Measurements from ENCODE around the gene RPS15.

The RPS15 gene

GRCh38 chr19:1440418-1440801, 2.2 kb downstream of the RPS15 start:
- no peaks in the 10 kb centered on the region for H3K9me3 ChIP-seq (replicated peaks in 1 of 11)
- peak overlapping the region in 9 of 10 experiments; percentile 77 to 98 (median 91); a peak in 16 of 20 replicates for H3K4me3 ChIP-seq
- peaks cover 66 to 87% (median 78%) of the 10 kb centered on the region in 10 experiments for H3K4me1 ChIP-seq
- peak overlapping the region; percentile 96 to 100 (median 99); a peak in 20 of 22 replicates for H3K9ac ChIP-seq
- no peak for TF ChIP-seq Cebpa-rat (IDR thresholded peaks at IDR 0.05)
- peak overlapping the region; percentile 95 to 99 (median 98) for H3K4me2 ChIP-seq
- peak overlapping the region in 2 of 11 experiments; percentile 15 to 98; a peak in 2 of 22 replicates for H3K27ac ChIP-seq
- peaks cover 2 to 9% (median 4%) of the 10 kb centered on the region in 11 experiments for H3K27me3 ChIP-seq
- peaks cover 59 to 97% (median 90%) of the 10 kb centered on the region in 11 experiments for H4K20me1 ChIP-seq
- peaks cover 39 to 56% (median 50%) of the 10 kb centered on the region in 11 experiments for H3K36me3 ChIP-seq

GRCh38 chr19:1441022-1441426, 2.8 kb downstream of the RPS15 start:
- Histone ChIP-seq H3K9me3 (replicated peaks in 1 of 11) (no peaks in the 10 kb centered on the region), H3K36me3 (peaks cover 34 to 49% (median 44%) of the 10 kb centered on the region in 11 experiments), H3K4me3 (peak overlapping the region in 4 of 10 experiments; percentile 0 to 97 (median 52); a peak in 4 of 20 replicates), H4K20me1 (peaks cover 56 to 97% (median 90%) of the 10 kb centered on the region in 11 experiments), H3K9ac (peak overlapping the region; percentile 96 to 100 (median 99); a peak in 19 of 22 replicates), H3K27me3 (peaks cover 9 to 15% (median 10%) of the 10 kb centered on the region in 11 experiments), H3K4me2 (peak overlapping the region; percentile 95 to 99 (median 98); a peak in 21 of 22 replicates), H3K4me1 (peaks cover 64 to 85% (median 73%) of the 10 kb centered on the region in 10 experiments), H3K27ac (peak overlapping the region in 1 of 11 experiments; percentile 10; a peak in 1 of 22 replicates)
- no peak for TF ChIP-seq Cebpa-rat (IDR thresholded peaks at IDR 0.05)

GRCh38 chr19:1441677-1442438, 3.7 kb downstream of the RPS15 start:
- peaks cover 62 to 97% (median 90%) of the 10 kb centered on the region in 11 experiments for H4K20me1 ChIP-seq
- peak overlapping the region; percentile 41 to 100 (median 99); a peak in 13 of 22 replicates for H3K9ac ChIP-seq
- H3K27ac ChIP-seq: no peak overlapping the region
- TF ChIP-seq Cebpa-rat (IDR thresholded peaks at IDR 0.05): no peak
- H3K9me3 ChIP-seq (replicated peaks in 1 of 11): no peaks in the 10 kb centered on the region
- peak overlapping the region in 7 of 11 experiments; percentile 95 to 99 (median 98); a peak in 9 of 22 replicates for H3K4me2 ChIP-seq
- peaks cover 56 to 85% (median 72%) of the 10 kb centered on the region in 10 experiments for H3K4me1 ChIP-seq
- H3K27me3 ChIP-seq: peaks cover 17 to 23% (median 18%) of the 10 kb centered on the region in 11 experiments
- H3K4me3 ChIP-seq: no peak overlapping the region
- H3K36me3 ChIP-seq: peaks cover 34 to 46% (median 44%) of the 10 kb centered on the region in 11 experiments

GRCh38 chr19:1445185-1445931, 7.2 kb downstream of the RPS15 start:
- Histone ChIP-seq H3K27me3 (peaks cover 52 to 58% (median 53%) of the 10 kb centered on the region in 11 experiments), H3K36me3 (peaks cover 22 to 32% (median 30%) of the 10 kb centered on the region in 11 experiments), H3K27ac (peak overlapping the region in 6 of 11 experiments; percentile 1 to 57 (median 56); a peak in 6 of 22 replicates)

GRCh38 chr19:1445932-1446712, 7.9 kb downstream of the RPS15 start:
- no peak overlapping the region for H3K9ac ChIP-seq
- peaks cover 59 to 100% (median 96%) of the 10 kb centered on the region in 11 experiments for H4K20me1 ChIP-seq
- peaks cover 15 to 25% (median 23%) of the 10 kb centered on the region in 11 experiments for H3K36me3 ChIP-seq
- peak overlapping the region in 6 of 11 experiments; percentile 1 to 29 (median 23); a peak in 4 of 22 replicates for H3K4me2 ChIP-seq
- no peak for TF ChIP-seq Cebpa-rat (IDR thresholded peaks at IDR 0.05)
- peaks cover 0 to 3% (median 0%) of the 10 kb centered on the region in 11 experiments; a peak in 2 of 22 replicates for H3K9me3 ChIP-seq (replicated peaks in 1 of 11)
- peaks cover 29 to 67% (median 48%) of the 10 kb centered on the region in 10 experiments for H3K4me1 ChIP-seq
- no peak overlapping the region for H3K4me3 ChIP-seq
- peaks cover 60 to 66% (median 61%) of the 10 kb centered on the region in 11 experiments for H3K27me3 ChIP-seq
- no peak overlapping the region for H3K27ac ChIP-seq

More at GRCh38 chr19:1445185-1445931, 7.2 kb downstream of the RPS15 start:
- Histone ChIP-seq H3K4me3 (peak overlapping the region; percentile 41 to 66 (median 53)), H3K9ac (peak overlapping the region in 10 of 11 experiments; percentile 38 to 77 (median 63); a peak in 18 of 22 replicates), H3K4me2 (peak overlapping the region; percentile 83 to 97 (median 91)), H3K9me3 (replicated peaks in 1 of 11) (peaks cover 0 to 3% (median 0%) of the 10 kb centered on the region in 11 experiments; a peak in 2 of 22 replicates), H4K20me1 (peaks cover 66 to 100% (median 97%) of the 10 kb centered on the region in 11 experiments), H3K4me1 (peaks cover 36 to 73% (median 54%) of the 10 kb centered on the region in 10 experiments)
- no peak for TF ChIP-seq Cebpa-rat (IDR thresholded peaks at IDR 0.05)

GRCh38 chr19:1446713-1447481, 8.7 kb downstream of the RPS15 start:
- Histone ChIP-seq H3K4me2 (peak overlapping the region in 6 of 11 experiments; percentile 1 to 29 (median 23); a peak in 4 of 22 replicates), H3K27me3 (peaks cover 67 to 74% (median 69%) of the 10 kb centered on the region in 11 experiments)

GRCh38 chr19:1447504-1447903, 9.3 kb downstream of the RPS15 start:
- peaks cover 73 to 80% (median 75%) of the 10 kb centered on the region in 11 experiments for H3K27me3 ChIP-seq

More at GRCh38 chr19:1446713-1447481, 8.7 kb downstream of the RPS15 start:
- no peak overlapping the region for H3K9ac ChIP-seq
- no peak overlapping the region for H3K27ac ChIP-seq
- peaks cover 7 to 17% (median 15%) of the 10 kb centered on the region in 11 experiments for H3K36me3 ChIP-seq
- H4K20me1 ChIP-seq: peaks cover 51 to 100% (median 90%) of the 10 kb centered on the region in 11 experiments
- H3K4me1 ChIP-seq: peaks cover 23 to 59% (median 40%) of the 10 kb centered on the region in 10 experiments
- H3K9me3 ChIP-seq (replicated peaks in 1 of 11): peaks cover 0 to 3% (median 0%) of the 10 kb centered on the region in 11 experiments; a peak in 2 of 22 replicates
- no peak overlapping the region for H3K4me3 ChIP-seq
- TF ChIP-seq Cebpa-rat (IDR thresholded peaks at IDR 0.05): no peak

More at GRCh38 chr19:1447504-1447903, 9.3 kb downstream of the RPS15 start:
- peaks cover 0 to 3% (median 0%) of the 10 kb centered on the region in 11 experiments; a peak in 2 of 22 replicates for H3K9me3 ChIP-seq (replicated peaks in 1 of 11)
- H3K27ac ChIP-seq: no peak overlapping the region
- no peak overlapping the region for H3K9ac ChIP-seq
- peaks cover 45 to 100% (median 88%) of the 10 kb centered on the region in 11 experiments; a peak in 21 of 22 replicates for H4K20me1 ChIP-seq
- no peak for TF ChIP-seq Cebpa-rat (IDR thresholded peaks at IDR 0.05)
- peaks cover 23 to 53% (median 36%) of the 10 kb centered on the region in 10 experiments for H3K4me1 ChIP-seq
- no peak overlapping the region for H3K4me3 ChIP-seq
- peaks cover under 1 to 11% (median 9%) of the 10 kb centered on the region in 11 experiments; a peak in 21 of 22 replicates for H3K36me3 ChIP-seq
- no peak overlapping the region for H3K4me2 ChIP-seq

All from BLaER1 treated with 17β-estradiol and CSF1 and Interleukin-3, amounts not matched to agents 10 nM and 100 nM (cell line).